Measurements from ENCODE around the gene TRIM69.
"Not testable (repeated sequence)": the region's sequence is repeated elsewhere in the genome, so short reads cannot be mapped to it uniquely, and the experiment has no call there.

TRIM69 gene

DNA sequence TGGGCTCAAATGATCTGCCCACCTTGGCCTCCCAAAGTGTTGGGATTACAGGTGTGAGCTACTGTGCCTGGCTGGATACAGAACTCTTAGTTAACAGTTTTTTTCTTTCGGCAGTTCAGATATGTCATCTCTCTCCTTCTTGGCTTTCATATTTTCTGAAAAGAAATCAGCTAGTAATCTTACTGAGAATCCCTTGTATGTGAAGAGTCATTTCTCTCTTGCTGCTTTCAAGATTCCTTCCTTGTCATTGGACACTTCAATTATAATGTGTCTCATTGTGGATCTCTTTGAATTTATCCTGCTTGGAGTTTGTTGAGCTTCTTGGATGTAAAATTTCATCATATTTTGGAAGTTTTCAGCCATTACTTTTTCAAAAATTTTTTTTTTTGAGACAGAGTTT lies 17.0 kb downstream of the TRIM69 start:
- no peak for DNase-seq

DNA sequence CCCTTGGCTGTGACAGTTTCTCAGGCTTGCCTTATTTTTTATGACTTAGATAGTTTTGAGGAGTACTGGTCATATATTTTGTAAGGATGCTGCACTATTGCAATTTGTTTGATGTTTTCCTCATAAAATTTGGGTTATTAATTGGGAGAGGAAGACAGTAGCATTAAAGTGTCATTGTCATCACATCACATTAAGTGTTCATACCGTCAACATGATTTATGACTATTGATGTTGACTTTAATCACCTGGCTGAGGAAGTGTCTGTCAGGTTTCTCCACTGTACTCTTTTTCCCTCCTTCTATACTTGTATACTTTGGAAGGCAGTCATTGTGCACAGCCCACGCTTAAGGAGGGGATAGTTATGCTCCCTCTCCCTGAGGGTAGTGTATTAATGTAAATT lies 26.9 kb downstream of the TRIM69 start:
- DNase-seq: no peak

DNA sequence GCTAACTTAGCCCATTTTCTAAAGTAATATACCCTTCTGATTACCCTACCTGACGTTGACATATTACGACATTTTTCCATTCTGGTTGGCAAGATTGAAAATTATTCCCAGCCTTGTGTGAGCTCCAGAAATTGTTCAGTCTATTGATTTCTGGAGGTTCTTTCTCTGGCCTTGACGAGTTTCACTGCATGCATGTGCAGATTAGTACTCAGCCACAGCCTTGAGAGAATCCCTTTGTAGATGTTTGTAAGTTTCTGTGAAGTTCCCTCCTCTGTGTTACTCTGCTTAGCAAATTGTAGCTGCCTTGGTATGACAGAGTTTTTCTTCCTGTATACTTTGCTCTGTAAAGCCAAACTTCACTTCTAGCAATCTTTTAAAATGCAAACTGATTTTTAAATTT lies 27.5 kb downstream of the TRIM69 start:
- DNase-seq: no peak

DNA sequence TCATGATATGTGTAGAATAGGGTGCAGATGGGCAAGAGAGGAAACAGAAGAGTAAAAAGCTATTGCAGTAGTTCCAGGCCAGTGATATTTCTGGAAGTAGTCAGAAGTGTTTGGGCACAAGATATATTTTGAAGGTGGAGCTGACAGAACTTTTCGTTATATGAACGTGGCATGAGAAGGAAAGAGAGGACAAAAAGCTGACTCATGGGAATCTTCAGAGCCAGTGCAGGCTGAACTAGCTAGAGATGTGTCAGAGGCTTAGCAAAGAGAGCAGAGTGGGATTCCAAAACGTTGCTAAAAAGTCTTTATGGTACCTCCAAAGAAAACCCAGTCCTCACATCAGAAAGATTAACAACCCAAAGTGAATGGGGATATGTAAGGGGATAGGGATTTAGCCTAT lies 28.7 kb downstream of the TRIM69 start:
- DNase-seq: no peak

DNA sequence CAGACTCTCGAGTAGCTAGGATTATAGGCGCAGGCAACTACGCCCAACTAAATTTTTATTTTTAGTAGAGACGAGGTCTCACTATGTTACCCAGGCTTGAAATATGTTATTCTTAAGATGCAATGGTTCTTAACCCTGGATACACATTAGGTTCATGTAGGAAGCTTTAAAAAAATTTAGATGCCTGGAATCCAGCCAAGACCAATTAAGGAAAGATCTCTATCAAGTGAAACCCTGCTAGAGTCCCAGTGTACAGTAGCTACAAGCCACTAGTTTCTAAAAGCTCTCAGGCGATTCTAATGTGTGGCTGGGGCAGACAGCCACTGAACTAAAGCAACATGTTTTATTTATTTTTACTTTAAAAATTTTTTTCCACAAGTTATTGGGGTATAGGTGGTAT lies 33.2 kb downstream of the TRIM69 start:
- DNase-seq: no peak

DNA sequence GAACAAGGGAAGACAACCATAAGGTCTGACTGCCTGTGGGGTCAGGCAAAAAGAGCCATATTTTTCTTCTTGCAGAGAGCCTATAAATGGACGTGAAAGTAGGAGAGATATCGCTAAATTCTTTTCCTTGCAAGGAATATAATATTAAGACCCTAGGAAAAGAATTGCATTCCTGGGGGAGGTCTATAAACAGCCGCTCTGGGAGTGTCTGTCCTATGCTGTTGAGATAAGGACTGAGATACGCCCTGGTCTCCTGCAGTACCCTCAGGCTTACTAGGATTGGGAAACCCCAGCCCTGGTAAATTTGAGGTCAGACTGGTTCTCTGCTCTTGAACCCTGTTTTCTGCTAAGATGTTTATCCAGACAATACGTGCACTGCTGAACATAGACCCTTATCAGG lies 34.4 kb downstream of the TRIM69 start:
- DNase-seq: not testable (repeated sequence)

DNA sequence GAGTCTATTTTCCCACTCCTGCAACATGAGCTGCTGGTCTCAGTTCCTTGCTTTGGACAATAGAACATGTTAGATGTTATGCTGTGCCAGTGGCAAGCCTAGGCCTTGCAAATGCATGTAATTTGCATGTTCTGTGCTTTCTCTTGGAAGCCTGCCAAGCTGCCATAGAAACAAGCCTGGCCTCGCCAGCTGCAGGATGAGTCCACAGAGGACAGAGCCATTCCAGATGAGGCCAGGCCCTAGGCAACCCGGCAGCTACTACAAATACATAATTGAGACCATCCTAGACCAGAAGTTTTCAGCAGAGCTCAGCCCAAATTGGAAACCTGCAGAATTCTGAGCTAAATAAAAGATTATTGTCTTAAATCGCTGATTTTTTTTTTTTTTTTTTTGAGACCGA lies 39.6 kb downstream of the TRIM69 start:
- no peak for DNase-seq

DNA sequence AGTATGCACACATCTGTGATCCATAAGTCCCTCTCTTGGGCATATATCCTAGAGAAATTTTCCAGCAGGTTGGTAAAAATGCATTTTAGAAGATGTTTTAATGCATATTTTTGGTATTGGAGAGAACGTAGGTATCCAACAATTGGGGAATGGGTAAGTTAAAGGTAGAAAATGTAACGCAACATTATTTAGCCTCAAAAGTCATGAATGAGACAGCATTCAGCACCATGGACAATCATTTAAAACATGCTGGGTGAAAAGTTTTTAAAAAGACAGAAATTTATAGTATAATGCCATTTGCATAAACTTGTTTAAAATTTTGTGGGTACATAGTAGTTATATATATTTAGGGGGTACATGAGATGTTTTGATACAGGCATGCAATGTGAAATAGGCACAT lies 43.4 kb downstream of the TRIM69 start:
- DNase-seq: no peak

DNA sequence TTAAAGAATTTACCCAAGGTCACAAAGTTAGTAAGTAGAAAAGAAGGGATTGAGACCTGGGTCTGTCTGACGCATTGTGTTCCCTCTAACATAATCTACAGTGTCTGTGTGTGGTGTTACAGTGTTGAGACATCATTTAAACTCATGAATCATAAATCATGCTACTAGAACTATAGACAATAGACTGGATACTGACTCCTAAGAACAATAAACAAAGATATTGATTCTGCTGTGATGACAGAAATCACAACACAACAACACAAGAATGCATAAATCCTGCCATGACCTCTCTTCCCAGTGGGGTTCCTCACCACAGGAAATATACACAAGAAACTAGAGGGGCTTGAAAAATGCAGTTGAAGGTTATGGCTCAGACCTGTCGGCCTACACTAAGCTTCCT lies 44.3 kb downstream of the TRIM69 start:
- no peak for DNase-seq

DNA sequence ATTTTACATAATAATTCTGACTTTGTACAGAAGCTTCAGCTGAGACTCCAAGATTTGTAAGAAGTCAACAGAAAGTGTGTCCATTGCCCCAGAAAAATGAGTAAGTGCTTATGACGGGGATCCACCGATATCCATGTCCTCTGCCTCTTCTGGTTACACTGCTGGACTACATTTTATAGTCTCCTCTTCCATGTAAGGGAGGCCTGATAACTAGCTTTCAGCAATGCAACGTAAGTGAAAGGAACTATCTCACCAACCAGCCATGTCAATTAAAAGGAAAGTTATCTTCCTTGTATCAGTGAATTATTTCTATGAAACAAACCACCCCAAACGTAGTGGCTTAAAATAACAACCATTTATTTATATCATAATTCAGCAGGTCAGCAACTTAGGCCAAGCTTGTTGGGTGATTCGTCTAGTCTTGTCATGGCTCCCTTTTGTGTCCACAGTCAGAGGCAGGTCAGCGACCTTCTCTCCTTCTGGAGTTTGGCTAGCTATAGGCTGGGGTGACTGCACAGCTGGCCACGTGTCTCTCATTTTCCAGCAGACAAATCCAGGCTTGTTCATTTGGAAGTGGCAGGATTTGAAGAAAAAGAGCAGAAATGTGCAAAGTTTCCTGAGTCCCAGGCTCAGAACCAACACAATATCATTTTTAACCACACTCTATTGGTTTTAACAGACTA lies 44.9 kb downstream of the TRIM69 start:
- DNase-seq: peak; percentile 48

DNA sequence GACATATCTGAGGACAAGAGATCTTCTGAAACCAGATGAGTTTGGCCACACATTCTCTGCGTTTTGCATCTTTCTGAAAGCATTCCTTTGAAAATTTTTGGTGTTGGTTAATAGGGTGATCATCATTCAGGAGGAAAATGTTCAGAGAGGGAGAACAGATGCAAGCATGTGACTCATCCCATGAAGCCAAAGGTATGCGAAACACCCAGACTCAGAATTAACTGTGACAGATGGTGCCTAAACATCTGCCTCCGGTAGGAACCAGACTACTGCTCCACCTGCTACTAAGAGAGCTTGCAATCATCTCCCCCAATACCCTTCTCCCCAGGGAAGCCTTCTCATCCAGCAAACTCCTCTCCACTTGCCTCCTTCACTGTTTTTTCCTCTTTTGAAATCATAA lies 46.2 kb downstream of the TRIM69 start:
- DNase-seq: no peak

DNA sequence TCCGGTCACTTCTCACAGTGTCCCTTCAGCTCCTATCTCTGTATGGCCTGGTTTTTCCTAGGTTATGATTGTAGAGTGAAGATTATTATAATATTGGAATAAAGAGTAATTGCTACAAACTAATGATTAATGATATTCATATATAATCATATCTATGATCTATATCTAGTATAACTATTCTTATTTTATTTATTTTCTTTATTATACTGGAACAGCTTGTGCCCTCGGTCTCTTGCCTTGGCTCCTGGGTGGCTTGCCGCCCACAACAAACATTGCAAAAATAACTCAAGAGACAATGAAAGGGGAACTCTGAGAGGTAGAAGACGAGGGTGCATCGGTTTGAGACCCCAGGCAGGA lies 48.6 kb downstream of the TRIM69 start:
- not testable (repeated sequence) for DNase-seq

DNA sequence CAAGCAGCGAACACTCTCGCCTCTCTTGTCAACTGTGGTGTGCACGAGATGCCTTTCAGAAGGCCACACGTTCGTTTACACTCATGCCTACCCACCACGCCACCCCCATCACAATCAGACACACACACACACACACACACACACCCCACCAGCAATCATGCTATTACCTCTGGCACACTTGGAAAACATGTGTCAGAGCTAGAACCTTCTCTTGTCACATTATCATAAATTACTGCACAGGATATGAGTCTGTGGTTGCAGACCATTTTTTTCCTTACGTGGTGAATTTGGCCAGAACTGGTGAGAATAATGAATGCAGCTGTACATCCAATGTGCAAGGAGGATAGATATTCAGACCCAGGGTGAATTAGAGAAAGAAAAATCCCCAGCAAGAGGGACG lies 52.4 kb downstream of the TRIM69 start:
- no peak for DNase-seq

DNA sequence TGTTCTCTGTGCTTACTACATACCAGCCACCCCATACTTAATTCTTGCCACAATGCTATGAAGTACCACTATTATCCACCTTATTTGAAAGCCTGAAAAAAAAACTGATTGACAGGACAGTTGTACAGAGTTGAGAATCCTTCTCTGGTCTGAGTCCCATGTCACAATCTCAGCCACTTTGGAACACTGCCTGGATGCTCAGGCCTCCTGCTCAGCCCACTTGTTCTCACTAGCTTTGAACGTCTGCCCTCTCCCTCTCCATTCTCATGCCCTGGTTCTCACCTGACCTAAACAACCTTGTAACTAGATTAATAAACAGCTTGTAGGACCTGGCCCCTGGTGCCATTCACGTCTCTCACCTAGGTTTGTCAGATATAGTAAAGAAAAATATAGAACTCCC lies 53.9 kb downstream of the TRIM69 start:
- DNase-seq: no peak

DNA sequence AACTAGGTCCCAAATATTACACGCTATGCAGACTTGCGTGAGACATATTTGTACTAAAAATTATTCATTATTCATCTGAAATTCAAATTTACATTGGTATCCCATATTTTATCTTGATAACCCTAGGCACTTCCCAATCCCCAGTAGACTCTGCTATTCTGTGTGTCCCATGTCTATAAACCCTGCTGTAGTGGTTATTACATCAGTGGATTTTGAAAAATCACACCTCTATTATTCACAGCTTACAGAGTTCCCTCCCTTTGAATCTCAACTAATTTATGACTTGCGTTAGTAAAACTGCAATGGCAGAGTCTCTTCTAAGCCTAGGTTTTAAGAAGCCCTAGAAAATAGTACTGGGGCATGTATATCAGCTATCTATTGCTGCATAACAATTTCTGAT lies 54.3 kb downstream of the TRIM69 start:
- DNase-seq: no peak

DNA sequence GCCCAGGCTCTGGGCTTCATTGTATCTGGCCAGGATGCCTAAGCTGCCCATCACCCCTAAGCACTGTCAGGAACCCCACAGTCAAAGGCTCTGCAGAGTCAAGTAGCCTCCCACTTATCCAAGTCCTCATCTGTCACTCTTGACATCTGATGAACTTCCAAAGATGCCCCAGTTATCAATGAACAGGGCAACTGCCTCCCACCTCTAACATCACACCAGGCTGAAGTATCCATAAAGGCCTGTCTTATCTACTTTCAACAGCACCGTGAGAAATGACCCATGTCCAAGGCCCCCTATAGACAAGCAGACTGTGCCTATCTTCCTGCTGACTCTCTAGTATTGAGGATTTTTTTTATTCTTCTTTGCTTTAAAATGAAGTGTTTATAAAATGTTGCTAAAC lies 56.4 kb downstream of the TRIM69 start:
- no peak for DNase-seq

DNA sequence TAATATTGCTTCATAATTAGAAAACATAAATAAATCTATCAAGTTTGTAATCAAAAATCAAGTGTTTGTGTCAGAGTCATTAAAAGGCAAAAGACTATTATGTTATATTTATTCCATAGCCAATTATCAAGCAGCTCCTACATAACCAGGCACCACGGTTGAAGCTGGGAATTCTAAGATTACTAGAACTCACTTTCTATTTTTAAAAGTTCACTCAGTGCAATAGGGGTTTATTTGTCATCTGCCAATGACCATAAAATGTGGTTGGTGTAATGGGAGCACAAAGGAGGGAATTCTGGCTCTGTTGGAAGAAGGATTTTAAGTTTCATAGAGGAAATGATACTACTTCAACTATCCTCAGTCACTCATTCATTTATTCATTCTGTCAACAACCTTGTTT lies 57.7 kb downstream of the TRIM69 start:
- DNase-seq: no peak

DNA sequence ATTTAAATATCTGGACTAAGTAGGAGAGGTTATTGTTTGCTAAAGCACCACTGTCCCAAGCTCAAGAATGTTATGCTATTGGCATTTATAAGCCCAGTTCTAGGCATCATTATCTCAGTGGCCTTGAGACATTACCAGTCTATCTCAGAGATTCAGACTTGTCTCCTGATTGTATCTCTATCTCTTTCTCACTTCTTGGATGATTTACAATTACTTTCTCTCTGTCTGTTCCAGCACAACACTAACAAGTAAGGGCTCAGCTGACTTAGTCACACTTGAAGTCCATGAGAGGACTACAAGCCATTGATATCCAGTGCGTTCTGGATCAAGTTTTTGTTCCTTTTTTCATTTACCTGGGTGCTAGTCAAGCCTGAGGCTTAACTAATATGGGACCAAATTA lies 60.2 kb downstream of the TRIM69 start:
- no peak for DNase-seq

DNA sequence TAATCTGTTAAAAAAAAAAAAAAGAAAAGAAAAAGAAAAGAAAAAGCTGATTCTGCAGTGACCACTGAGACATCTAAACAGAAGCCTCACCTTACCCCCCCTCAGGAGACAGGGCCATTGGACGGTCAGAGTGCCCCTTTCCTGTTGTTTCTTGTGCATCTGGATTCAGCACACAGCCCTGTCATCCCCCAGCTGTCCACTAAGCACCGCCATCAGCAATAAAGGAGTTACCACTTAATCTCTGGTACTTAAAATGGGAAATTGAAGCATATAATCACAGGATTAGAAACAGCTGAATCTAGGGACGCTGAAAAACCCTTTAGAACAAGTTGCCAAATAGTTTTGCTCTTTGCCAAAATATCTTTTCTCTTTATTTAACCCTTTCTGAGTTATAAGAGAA lies 62.5 kb downstream of the TRIM69 start:
- DNase-seq: peak; percentile 48

DNA sequence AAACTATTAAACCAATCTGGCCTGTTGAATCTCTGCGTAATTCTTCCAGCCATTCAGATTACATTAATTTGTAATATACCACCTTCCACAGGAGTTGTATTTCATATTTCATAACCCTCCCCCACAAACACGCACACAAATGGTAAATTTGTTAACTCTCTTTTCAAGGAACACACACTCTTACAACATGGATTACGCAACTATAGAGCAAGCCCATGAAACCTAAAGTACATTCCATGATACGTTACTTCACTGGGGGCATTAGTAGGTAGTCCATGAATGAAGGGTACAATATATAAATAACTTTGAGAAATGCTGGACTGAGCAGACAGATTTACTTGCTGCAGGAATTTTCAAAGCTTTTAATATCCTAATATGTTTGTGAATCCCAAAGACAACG lies 65.0 kb downstream of the TRIM69 start:
- peak; percentile 19 for DNase-seq

DNA sequence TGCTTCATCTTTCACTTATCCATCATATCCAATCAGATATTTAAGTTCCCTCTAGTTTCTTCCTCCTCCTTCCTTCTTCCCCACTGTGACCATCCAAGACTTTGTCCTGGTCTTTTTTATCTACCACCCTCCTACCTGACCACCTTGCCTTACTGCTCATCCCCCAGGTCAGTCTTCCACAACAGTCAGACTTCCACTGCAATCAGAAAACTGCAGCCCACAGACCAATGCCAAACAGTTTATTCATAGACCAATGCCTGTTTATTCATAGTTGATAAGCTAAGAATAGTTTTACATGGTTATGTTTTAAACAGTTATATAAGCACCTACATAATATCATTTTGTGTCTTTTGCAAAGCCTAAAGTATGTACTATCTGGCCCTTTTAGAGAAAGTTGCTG lies 65.5 kb downstream of the TRIM69 start:
- DNase-seq: no peak

DNA sequence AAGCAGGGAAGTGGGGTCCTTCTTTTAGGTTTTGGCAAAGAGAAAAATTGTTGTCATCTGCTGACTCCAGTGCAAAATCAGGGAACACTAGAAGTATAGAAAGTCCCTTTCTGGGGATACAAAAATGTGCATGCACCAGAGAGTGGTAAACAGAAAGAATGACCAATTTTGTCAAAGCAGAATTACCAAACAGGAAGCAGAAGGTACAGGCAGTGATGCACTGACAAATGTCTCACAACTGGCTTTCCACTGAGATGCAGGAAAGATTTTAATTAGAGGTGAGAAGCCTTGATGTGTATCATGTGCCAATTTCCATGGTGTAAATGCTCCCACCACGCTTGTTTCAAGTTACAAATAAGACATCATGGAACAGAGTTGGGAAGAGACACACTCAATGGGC lies 66.0 kb downstream of the TRIM69 start:
- DNase-seq: no peak

DNA sequence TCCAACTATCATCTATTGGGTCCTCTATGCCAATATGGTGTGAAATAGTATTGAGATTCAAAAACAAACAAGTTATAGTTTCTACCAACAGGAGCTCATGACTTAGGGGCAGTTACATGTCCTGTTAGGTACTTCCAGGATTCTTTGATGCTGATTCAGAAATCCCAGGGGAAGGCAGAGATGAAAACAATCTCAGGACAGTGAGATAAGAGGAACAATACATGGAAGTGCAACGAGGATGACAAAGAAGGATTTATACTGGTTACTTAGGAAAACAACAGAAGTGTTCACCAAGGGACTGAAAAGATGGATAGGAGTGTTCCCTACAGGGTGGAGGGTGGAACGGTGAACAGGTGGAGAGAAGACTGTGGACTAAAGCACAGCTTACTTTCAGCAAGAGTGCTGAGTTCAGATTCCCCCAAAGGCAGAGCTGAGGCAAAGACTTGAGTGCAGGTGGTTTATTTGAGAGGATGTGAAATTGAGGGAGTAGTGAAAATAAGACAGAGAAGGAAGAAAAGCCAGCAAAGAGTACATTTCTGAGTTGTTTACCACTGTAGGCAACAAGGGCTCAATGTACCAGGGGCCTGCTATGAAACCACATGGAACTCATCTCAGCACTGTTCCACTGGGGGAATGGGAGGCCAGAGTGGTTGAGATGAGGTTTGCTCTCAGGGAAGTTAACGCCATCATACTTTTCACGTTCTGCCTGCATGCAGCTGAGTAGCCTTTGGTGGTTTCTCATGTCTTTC lies 68.1 kb downstream of the TRIM69 start:
- no peak for DNase-seq

DNA sequence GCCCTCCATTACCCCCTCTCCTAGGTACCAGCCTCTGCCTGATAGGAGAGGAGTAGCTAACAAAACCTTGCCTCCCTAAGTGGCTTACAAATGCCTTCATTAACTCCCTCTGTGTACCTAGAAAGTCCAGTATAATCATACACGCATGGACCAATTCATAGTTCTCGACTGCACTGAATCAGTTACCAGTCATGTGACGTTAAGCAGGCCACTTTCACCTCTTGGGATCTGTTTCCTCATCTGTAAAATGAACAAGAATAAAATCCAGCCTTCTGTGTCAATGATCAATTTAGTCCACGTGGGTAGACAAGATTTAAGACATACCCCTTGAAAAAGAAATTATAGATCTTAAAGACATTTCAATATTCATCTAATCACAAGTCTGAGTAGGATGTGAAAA lies 72.2 kb downstream of the TRIM69 start:
- DNase-seq: no peak

DNA sequence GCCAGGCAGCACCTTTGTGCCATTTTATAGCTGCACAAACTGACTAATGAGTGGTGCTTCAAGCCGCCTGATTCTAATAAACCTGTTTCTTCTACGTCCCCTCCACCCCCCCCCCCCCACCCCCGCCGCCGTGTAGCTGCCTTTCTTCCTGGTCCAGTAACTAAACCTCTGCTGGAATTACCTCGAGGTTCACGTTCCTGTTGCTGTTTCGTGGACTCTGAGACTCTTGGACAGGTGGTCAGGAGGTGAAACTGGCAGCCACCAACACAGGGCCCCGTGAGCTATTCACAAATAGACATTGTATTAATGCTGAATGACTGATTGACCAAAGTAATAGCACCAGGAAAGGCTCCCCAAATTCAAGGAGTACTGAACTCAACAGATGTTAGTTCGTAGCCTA lies 73.9 kb downstream of the TRIM69 start:
- no peak for DNase-seq

Measured in OCI-M1 (cell line).